ENCODE results near the gene RAB3B. TPM values are rescaled to one million over a fixed set of nuclear protein-coding genes. Genes with fewer than 3 reads are reported as not detected.

Gene RAB3B
- total and polyA plus RNA-seq, 11 donors: 0.02 to 0.14 (median 0.11) TPM; not detected in 8

GRCh38 chr1:51859333-51859732 is 131.2 kb downstream of the RAB3B start:
- ATAC-seq (no peak), DNase-seq (no peak)
- TF ChIP-seq, protein P1, sequence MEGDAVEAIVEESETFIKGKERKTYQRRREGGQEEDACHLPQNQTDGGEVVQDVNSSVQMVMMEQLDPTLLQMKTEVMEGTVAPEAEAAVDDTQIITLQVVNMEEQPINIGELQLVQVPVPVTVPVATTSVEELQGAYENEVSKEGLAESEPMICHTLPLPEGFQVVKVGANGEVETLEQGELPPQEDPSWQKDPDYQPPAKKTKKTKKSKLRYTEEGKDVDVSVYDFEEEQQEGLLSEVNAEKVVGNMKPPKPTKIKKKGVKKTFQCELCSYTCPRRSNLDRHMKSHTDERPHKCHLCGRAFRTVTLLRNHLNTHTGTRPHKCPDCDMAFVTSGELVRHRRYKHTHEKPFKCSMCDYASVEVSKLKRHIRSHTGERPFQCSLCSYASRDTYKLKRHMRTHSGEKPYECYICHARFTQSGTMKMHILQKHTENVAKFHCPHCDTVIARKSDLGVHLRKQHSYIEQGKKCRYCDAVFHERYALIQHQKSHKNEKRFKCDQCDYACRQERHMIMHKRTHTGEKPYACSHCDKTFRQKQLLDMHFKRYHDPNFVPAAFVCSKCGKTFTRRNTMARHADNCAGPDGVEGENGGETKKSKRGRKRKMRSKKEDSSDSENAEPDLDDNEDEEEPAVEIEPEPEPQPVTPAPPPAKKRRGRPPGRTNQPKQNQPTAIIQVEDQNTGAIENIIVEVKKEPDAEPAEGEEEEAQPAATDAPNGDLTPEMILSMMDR (IDR thresholded peaks at IDR 0.05): no peak
- no peak for TF ChIP-seq POLR2A (IDR thresholded peaks at IDR 0.05)
- WGBS, 4 donors: 65 to 84% (median 77%) methylated on average over 2 of the region's 2 CpGs
- H3K9me3 ChIP-seq: no peaks in the 10 kb centered on the region
- intact Hi-C loops (cut with DNase I): no loop called here
- H3K36me3 ChIP-seq: peaks cover 0 to 14% (median 3%) of the 10 kb centered on the region in 9 donors
- peaks cover 0 to 17% (median 7%) of the 10 kb centered on the region in 12 donors for H3K4me1 ChIP-seq
- no peak overlapping the region for H3K4me3 ChIP-seq
- H3K27ac ChIP-seq: no peak overlapping the region
- no peaks in the 10 kb centered on the region for H3K27me3 ChIP-seq

- DNase-seq (no peak), ATAC-seq (no peak)
- H3K4me3 ChIP-seq: no peak overlapping the region
- no peak for TF ChIP-seq POLR2A (IDR thresholded peaks at IDR 0.05)
- TF ChIP-seq, protein P1 (IDR thresholded peaks at IDR 0.05): no peak
- intact Hi-C loops (cut with DNase I): no loop called here
- H3K4me1 ChIP-seq: peaks cover 0 to 17% (median 6%) of the 10 kb centered on the region in 12 donors
- WGBS, 4 donors: 62 to 73% (median 71%) methylated on average over 1 of the region's 1 CpG
- H3K27ac ChIP-seq: no peak overlapping the region
- peaks cover 0 to 16% (median 2%) of the 10 kb centered on the region in 9 donors for H3K36me3 ChIP-seq
- H3K9me3 ChIP-seq: no peaks in the 10 kb centered on the region
- H3K27me3 ChIP-seq: no peaks in the 10 kb centered on the region
Observed at GRCh38 chr1:51858892-51859291, 131.6 kb downstream of the RAB3B start.

Other genes starting within 250 kb of the RAB3B start
- gene NRDC, start 112.0 kb downstream of the RAB3B start, total RNA-seq: 100 to 1,000 TPM in 7 of 9 donors, 10 to 100 TPM in 2; 89.4 to 152 (median 125) TPM
- gene NRDC, start 112.0 kb downstream of the RAB3B start, polyA plus RNA-seq: 100 to 1,000 TPM in 1 of 2 donors, 10 to 100 TPM in 1; 93.2 to 110 TPM
- 1 to 10 TPM; 2.4 to 7.1 (median 4.2) TPM for gene KTI12, start 43.1 kb upstream of the RAB3B start, total RNA-seq
- 10 to 100 TPM in 1 of 2 donors, 1 to 10 TPM in 1; 2.8 to 10.3 TPM for gene KTI12, start 43.1 kb upstream of the RAB3B start, polyA plus RNA-seq
- gene TXNDC12, start 64.5 kb upstream of the RAB3B start, total RNA-seq: 10 to 100 TPM; 19.9 to 42.9 (median 26.2) TPM
- gene TXNDC12, start 64.5 kb upstream of the RAB3B start, polyA plus RNA-seq: 10 to 100 TPM in 1 of 2 donors, 1 to 10 TPM in 1; 7.7 to 33.5 TPM
- 10 to 100 TPM; 28.9 to 44.2 (median 33.1) TPM for gene BTF3L4, start 65.6 kb upstream of the RAB3B start, total RNA-seq
- 10 to 100 TPM; 25.4 to 48.2 TPM for gene BTF3L4, start 65.6 kb upstream of the RAB3B start, polyA plus RNA-seq
- gene ZFYVE9, start 151.4 kb upstream of the RAB3B start, total RNA-seq: 10 to 100 TPM; 12.6 to 19.2 (median 17.3) TPM
- 10 to 100 TPM in 1 of 2 donors, 1 to 10 TPM in 1; 3.6 to 12.4 TPM for gene ZFYVE9, start 151.4 kb upstream of the RAB3B start, polyA plus RNA-seq

Measured in heart left ventricle (tissue), 16 donors.